A673 (cell line): ENCODE data around the gene GUCY1B1. TPM values are rescaled to one million over a fixed set of nuclear protein-coding genes. Genes with fewer than 3 reads are reported as not detected.

Source experiments
- BruUV-seq: library from RNA; stranded (reverse); fragments of 400-500 nt; replicated peaks from 2 replicates; lab custom pipeline; 2021; lab: Mats Ljungman, UMichigan
- CTCF ChIA-PET: fragments of 300-600 bp; sonication (Branson Sonifier 250); formaldehyde crosslinking; loops from one replicate; lab custom pipeline; 2022; ENCODE audit warnings: antibody characterized with exemption; lab: Charles Lee
- POLR2A ChIA-PET: fragments of 300-600 bp; sonication (Branson Sonifier 250); formaldehyde crosslinking; loops from one replicate; lab custom pipeline; 2022; ENCODE audit warnings: antibody characterized with exemption; ENCODE audit not compliant: low non-redundant PET; lab: Charles Lee
- DNase-seq: peaks from one replicate; pipeline ENCODE4 v3.0.0-alpha.2; 2015; ENCODE audit warnings: low spot score
- H3K27ac ChIP-seq: fragments of 200-600 bp; sonication (generic); 2 replicates; pipeline ENCODE4 v1.5.1; 2016; ENCODE audit warnings: mixed run types, low read depth, mild to moderate bottlenecking, mixed read lengths, antibody characterized with exemption, low read length; ENCODE audit not compliant: poor library complexity, severe bottlenecking
- H3K27me3 ChIP-seq: fragments of 200-600 bp; sonication (generic); replicated peaks from 2 replicates; pipeline ENCODE4 v1.6.1; 2017; ENCODE audit warnings: mixed run types, low read depth, mild to moderate bottlenecking, mixed read lengths, antibody characterized with exemption, low read length; ENCODE audit not compliant: insufficient read depth, poor library complexity
- H3K36me3 ChIP-seq: fragments of 200-600 bp; sonication (generic); 2 replicates; pipeline ENCODE4 v1.6.1; 2016; ENCODE audit warnings: mixed run types, mild to moderate bottlenecking, mixed read lengths, antibody characterized with exemption, low read length; ENCODE audit not compliant: insufficient read depth, poor library complexity, severe bottlenecking
- H3K4me1 ChIP-seq: fragments of 200-600 bp; sonication (generic); 2 replicates; pipeline ENCODE4 v1.6.1; 2017; ENCODE audit warnings: mixed run types, mild to moderate bottlenecking, mixed read lengths, antibody characterized with exemption, low read length; ENCODE audit not compliant: insufficient read depth, poor library complexity, severe bottlenecking
- H3K4me3 ChIP-seq: fragments of 200-600 bp; sonication (generic); 2 replicates; pipeline ENCODE4 v1.5.1; 2016; ENCODE audit warnings: low read depth, mixed run types, mild to moderate bottlenecking, mixed read lengths, low read length; ENCODE audit not compliant: poor library complexity, severe bottlenecking
- H3K9me3 ChIP-seq: fragments of 200-600 bp; sonication (generic); 2 replicates; pipeline ENCODE4 v1.6.1; 2016; ENCODE audit warnings: mixed run types, low read depth, mild to moderate bottlenecking, mixed read lengths, antibody characterized with exemption, low read length; ENCODE audit not compliant: poor library complexity, severe bottlenecking
- CTCF ChIP-seq: fragments of 300-800, 200-600 bp; sonication (generic); conservative IDR thresholded peaks from 2 replicates; pipeline ENCODE4 v1.5.1; 2017; ENCODE audit warnings: low read depth, mild to moderate bottlenecking, antibody characterized with exemption, low read length, moderate library complexity, mixed read lengths
- EZH2 ChIP-seq: fragments of 200-600 bp; sonication (generic); IDR thresholded peaks from 2 replicates; pipeline ENCODE4 v1.6.1; 2017; ENCODE audit warnings: borderline replicate concordance, low read depth, mild to moderate bottlenecking, mixed read lengths, antibody characterized with exemption, low read length; ENCODE audit not compliant: poor library complexity, severe bottlenecking
- intact Hi-C: fragments of 100-400 bp; cut with micrococcal nuclease; formaldehyde crosslinking; loops from one replicate; pipeline ENCODE4 v1.10.0; 2022; ENCODE audit not compliant: unreplicated experiment
- total RNA-seq: library from RNA; stranded (reverse); gene quantifications from 2 replicates; pipeline ENCODE4 v1.2.3, GENCODE V29; 2021

The GUCY1B1 gene
- total RNA-seq, 1 experiment from 2014 or later = not detected

GRCh38 chr4:155741546-155741945 is 17.3 kb upstream of the GUCY1B1 start:
- POLR2A ChIA-PET = no interaction called here
- H3K9me3 ChIP-seq = no peaks in the 10 kb centered on the region
- no peaks in the 10 kb centered on the region for H3K27me3 ChIP-seq
- DNase-seq = no peak
- H3K4me3 ChIP-seq = no peak overlapping the region
- intact Hi-C loops = no loop called here
- no peaks in the 10 kb centered on the region for H3K36me3 ChIP-seq
- H3K4me1 ChIP-seq = no peaks in the 10 kb centered on the region
- CTCF ChIA-PET = no interaction called here
- no TSS peak for BruUV-seq
- TF ChIP-seq EZH2 = no peak
- H3K27ac ChIP-seq = no peak overlapping the region

- Histone ChIP-seq H3K4me1 (no peaks in the 10 kb centered on the region), H3K36me3 (no peaks in the 10 kb centered on the region), H3K4me3 (no peak overlapping the region), H3K9me3 (no peaks in the 10 kb centered on the region), H3K27ac (no peak overlapping the region), H3K27me3 (no peaks in the 10 kb centered on the region)
- intact Hi-C loops = no loop called here
- no TSS peak for BruUV-seq
- peak; percentile 8 for DNase-seq
- peak; percentile 28; the same call in 1 of the 2 replicates for TF ChIP-seq CTCF
- no peak for TF ChIP-seq EZH2
- POLR2A ChIA-PET = no interaction called here
- CTCF ChIA-PET = no interaction called here
These were observed 16.4 kb upstream of the GUCY1B1 start for GRCh38 chr4:155742310-155743015.

- ChIA-PET POLR2A (no interaction called here), CTCF (no interaction called here)
- Histone ChIP-seq H3K9me3 (no peaks in the 10 kb centered on the region), H3K27me3 (no peaks in the 10 kb centered on the region), H3K4me3 (no peak overlapping the region), H3K4me1 (no peaks in the 10 kb centered on the region), H3K27ac (no peak overlapping the region), H3K36me3 (no peaks in the 10 kb centered on the region)
- DNase-seq = no peak
- no peak for TF ChIP-seq CTCF
- TF ChIP-seq EZH2 = no peak
- intact Hi-C loops = no loop called here
- BruUV-seq = no TSS peak
These were observed 12.8 kb upstream of the GUCY1B1 start for GRCh38 chr4:155745984-155746383.

- intact Hi-C loops = no loop called here
- Histone ChIP-seq H3K4me3 (no peak overlapping the region), H3K27ac (no peak overlapping the region), H3K9me3 (no peaks in the 10 kb centered on the region), H3K27me3 (no peaks in the 10 kb centered on the region), H3K4me1 (no peaks in the 10 kb centered on the region), H3K36me3 (no peaks in the 10 kb centered on the region)
- DNase-seq = no peak
- POLR2A ChIA-PET = no interaction called here
- TF ChIP-seq CTCF (no peak), EZH2 (no peak)
- CTCF ChIA-PET = no interaction called here
- BruUV-seq = no TSS peak
These were observed 10.8 kb upstream of the GUCY1B1 start for GRCh38 chr4:155748039-155748438.
